ENCODE measurements around the gene VPS26B.
"Not testable (repeated sequence)": the region's sequence is repeated elsewhere in the genome, so short reads cannot be mapped to it uniquely, and the experiment has no call there.

- TF ChIP-seq CTCF (IDR thresholded peaks at IDR 0.05); CREB1 (CRISPR knock-in tag; IDR thresholded peaks at IDR 0.05); HMGXB4 (CRISPR knock-in tag; IDR thresholded peaks at IDR 0.05); ATF6 (CRISPR knock-in tag; IDR thresholded peaks at IDR 0.05); ETV6 (CRISPR knock-in tag; IDR thresholded peaks at IDR 0.05); KAT7 (CRISPR knock-in tag; IDR thresholded peaks at IDR 0.05; ENCODE audit: borderline replicate concordance); SP1 (CRISPR knock-in tag; conservative IDR thresholded peaks at IDR 0.05); ZNF121 (CRISPR knock-in tag; IDR thresholded peaks at IDR 0.05); FOXP1 (CRISPR knock-in tag; IDR thresholded peaks at IDR 0.05; ENCODE audit: borderline replicate concordance); TEAD1 (CRISPR knock-in tag; IDR thresholded peaks at IDR 0.05); ELF4 (CRISPR knock-in tag; IDR thresholded peaks at IDR 0.05; ENCODE audit: low read depth): not testable (repeated sequence)
- TF ChIP-seq, protein P1, sequence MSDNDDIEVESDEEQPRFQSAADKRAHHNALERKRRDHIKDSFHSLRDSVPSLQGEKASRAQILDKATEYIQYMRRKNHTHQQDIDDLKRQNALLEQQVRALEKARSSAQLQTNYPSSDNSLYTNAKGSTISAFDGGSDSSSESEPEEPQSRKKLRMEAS (CRISPR knock-in tag; IDR thresholded peaks at IDR 0.05) = not testable (repeated sequence)
Measured at GRCh38 chr11:134188092-134188491, 36.4 kb upstream of the VPS26B start.
